ENCODE data around the gene GPR89B.
"Not testable (repeated sequence)": the region's sequence is repeated elsewhere in the genome, so short reads cannot be mapped to it uniquely, and the experiment has no call there.

DNA sequence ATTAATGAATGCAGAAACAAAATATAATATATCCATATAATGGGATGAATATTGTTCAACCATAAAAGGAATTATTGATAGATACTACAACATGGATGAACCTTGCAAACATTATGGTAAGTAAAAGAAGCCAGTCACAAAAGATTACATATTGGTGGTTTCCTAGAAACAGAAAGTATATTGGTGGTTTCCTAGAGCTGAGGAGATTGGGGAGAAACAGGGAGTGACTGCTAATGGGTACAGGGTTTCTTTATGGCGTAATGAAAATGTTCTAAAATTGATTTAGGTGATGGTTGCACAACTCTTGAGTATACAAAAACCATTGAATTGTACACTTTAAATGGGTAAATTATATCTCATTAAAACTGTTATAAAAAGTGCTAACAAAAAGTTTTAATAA is 14.3 kb downstream of the GPR89B start:
- TF ChIP-seq, protein P1, sequence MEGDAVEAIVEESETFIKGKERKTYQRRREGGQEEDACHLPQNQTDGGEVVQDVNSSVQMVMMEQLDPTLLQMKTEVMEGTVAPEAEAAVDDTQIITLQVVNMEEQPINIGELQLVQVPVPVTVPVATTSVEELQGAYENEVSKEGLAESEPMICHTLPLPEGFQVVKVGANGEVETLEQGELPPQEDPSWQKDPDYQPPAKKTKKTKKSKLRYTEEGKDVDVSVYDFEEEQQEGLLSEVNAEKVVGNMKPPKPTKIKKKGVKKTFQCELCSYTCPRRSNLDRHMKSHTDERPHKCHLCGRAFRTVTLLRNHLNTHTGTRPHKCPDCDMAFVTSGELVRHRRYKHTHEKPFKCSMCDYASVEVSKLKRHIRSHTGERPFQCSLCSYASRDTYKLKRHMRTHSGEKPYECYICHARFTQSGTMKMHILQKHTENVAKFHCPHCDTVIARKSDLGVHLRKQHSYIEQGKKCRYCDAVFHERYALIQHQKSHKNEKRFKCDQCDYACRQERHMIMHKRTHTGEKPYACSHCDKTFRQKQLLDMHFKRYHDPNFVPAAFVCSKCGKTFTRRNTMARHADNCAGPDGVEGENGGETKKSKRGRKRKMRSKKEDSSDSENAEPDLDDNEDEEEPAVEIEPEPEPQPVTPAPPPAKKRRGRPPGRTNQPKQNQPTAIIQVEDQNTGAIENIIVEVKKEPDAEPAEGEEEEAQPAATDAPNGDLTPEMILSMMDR (IDR thresholded peaks at IDR 0.05) = not testable (repeated sequence)
- not testable (repeated sequence) for TF ChIP-seq POLR2A (IDR thresholded peaks at IDR 0.05)
